Activated B cell treated with CpG ODN at 0.5 μM for 24 hours (primary cell): Measurements from ENCODE around the gene SUN2. TPM values are rescaled to one million over a fixed set of nuclear protein-coding genes. Genes with fewer than 3 reads are reported as not detected.

Experiments
- ATAC-seq: fragments of 200-7000 bp; cut with Tn5 transposase; one replicate; pipeline ENCODE4 v1.10.0; 2021; ENCODE audit warnings: low read depth, mild to moderate bottlenecking, moderate library complexity
- CTCF ChIA-PET: fragments of 350-600 bp; sonication (Branson Sonifier 250); formaldehyde crosslinking; loops from one replicate; lab custom pipeline; 2021; ENCODE audit warnings: antibody characterized with exemption; lab: Charles Lee
- POLR2A ChIA-PET: fragments of 350-600 bp; sonication (Branson Sonifier 250); formaldehyde crosslinking; loops from one replicate; lab custom pipeline; 2021; ENCODE audit warnings: antibody characterized with exemption; lab: Charles Lee
- DNase-seq: peaks from one replicate; pipeline ENCODE4 v3.0.0; 2022
- H3K27ac Mint-ChIP-seq: one replicate; pipeline ENCODE4 v1.8.0; 2020; ENCODE audit warnings: mixed read lengths
- H3K27me3 Mint-ChIP-seq: one replicate; pipeline ENCODE4 v1.8.0; 2021; ENCODE audit warnings: mixed read lengths
- H3K36me3 Mint-ChIP-seq: one replicate; pipeline ENCODE4 v1.8.0; 2021; ENCODE audit warnings: low read depth, mixed read lengths
- H3K4me1 Mint-ChIP-seq: one replicate; pipeline ENCODE4 v1.8.0; 2021; ENCODE audit warnings: mixed read lengths
- H3K4me3 Mint-ChIP-seq: one replicate; pipeline ENCODE4 v1.8.0; 2020; ENCODE audit warnings: mild to moderate bottlenecking, mixed read lengths
- H3K9me3 Mint-ChIP-seq: one replicate; pipeline ENCODE4 v1.8.0; 2020; ENCODE audit warnings: mixed read lengths
- intact Hi-C: fragments of 100-400 bp; cut with micrococcal nuclease; formaldehyde crosslinking; loops from one replicate; pipeline ENCODE4 v1.15.1; 2024
- total RNA-seq: library from RNA; stranded (reverse); gene quantifications from 2 replicates; pipeline ENCODE4 v1.2.3, GENCODE V29; 2022
- TF ChIP-seq, protein P1 (sequence below): fragments of 200-600 bp; IDR thresholded peaks from one replicate; pipeline ENCODE4 v1.8.0; 2022; ENCODE audit warnings: antibody characterized with exemption, mild to moderate bottlenecking

The SUN2 gene
- total RNA-seq, 1 donor from 2014 or later: 146 TPM

DNA sequence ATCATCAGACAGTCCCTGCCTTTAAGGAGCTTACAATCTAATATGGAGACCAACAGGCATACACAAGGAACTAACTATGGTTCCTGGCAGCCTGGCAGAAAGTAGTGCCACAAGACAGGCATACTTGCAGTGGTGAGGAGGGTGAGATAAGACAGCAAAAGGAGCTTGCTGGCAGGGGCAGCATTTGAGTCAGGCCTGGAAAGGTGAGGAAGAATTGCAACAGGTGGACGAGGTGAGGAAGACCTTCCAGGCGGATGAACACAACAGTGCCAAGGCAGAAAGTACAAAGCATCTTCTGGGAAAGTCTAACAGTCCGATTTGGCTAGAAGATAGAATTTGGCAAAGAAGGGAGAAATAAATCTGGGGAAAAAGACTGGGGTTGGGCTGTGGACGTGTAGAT lies 33.8 kb upstream of the SUN2 start:
- CTCF ChIA-PET: no interaction called here
- TF ChIP-seq, protein P1, sequence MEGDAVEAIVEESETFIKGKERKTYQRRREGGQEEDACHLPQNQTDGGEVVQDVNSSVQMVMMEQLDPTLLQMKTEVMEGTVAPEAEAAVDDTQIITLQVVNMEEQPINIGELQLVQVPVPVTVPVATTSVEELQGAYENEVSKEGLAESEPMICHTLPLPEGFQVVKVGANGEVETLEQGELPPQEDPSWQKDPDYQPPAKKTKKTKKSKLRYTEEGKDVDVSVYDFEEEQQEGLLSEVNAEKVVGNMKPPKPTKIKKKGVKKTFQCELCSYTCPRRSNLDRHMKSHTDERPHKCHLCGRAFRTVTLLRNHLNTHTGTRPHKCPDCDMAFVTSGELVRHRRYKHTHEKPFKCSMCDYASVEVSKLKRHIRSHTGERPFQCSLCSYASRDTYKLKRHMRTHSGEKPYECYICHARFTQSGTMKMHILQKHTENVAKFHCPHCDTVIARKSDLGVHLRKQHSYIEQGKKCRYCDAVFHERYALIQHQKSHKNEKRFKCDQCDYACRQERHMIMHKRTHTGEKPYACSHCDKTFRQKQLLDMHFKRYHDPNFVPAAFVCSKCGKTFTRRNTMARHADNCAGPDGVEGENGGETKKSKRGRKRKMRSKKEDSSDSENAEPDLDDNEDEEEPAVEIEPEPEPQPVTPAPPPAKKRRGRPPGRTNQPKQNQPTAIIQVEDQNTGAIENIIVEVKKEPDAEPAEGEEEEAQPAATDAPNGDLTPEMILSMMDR: no peak
- POLR2A ChIA-PET: no interaction called here
- Mint-ChIP-seq H3K27ac (no peak overlapping the region), H3K4me1 (peaks cover 14% of the 10 kb centered on the region), H3K36me3 (peaks cover 5% of the 10 kb centered on the region), H3K27me3 (no peaks in the 10 kb centered on the region), H3K4me3 (no peak overlapping the region), H3K9me3 (no peaks in the 10 kb centered on the region)
- ATAC-seq (no peak), DNase-seq (no peak)
- intact Hi-C loops: loop anchor here (5.0 to 10.0 kb wide), 3 partner anchors 53 to 365 kb away; partner anchors contain the start of genes CBX7, GTPBP1 and NPTXR

DNA sequence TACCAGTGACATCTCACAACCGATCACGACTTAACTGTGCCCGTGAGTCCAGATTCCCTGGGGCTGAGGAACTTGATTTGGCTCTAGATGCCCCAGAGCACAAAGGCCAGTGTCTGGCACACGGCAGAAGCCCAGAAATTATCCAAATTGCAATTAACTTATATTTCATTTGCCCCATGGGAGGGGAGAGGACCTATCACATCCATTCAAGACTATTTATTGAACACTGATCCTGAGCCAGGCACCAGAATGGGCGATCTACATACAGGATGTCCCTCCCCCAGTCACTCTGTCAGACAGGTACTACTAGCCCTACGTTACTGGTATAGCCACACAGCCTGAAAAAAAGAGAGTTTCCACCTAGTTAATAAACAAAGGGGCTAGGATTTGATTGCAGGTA lies 33.0 kb upstream of the SUN2 start:
- TF ChIP-seq, protein P1: no peak
- Mint-ChIP-seq H3K4me3 (no peak overlapping the region), H3K27me3 (no peaks in the 10 kb centered on the region), H3K36me3 (peaks cover 5% of the 10 kb centered on the region), H3K27ac (no peak overlapping the region), H3K9me3 (no peaks in the 10 kb centered on the region), H3K4me1 (peaks cover 8% of the 10 kb centered on the region)
- ChIA-PET POLR2A (no interaction called here), CTCF (no interaction called here)
- DNase-seq (no peak), ATAC-seq (no peak)
- intact Hi-C loops: no loop called here

DNA sequence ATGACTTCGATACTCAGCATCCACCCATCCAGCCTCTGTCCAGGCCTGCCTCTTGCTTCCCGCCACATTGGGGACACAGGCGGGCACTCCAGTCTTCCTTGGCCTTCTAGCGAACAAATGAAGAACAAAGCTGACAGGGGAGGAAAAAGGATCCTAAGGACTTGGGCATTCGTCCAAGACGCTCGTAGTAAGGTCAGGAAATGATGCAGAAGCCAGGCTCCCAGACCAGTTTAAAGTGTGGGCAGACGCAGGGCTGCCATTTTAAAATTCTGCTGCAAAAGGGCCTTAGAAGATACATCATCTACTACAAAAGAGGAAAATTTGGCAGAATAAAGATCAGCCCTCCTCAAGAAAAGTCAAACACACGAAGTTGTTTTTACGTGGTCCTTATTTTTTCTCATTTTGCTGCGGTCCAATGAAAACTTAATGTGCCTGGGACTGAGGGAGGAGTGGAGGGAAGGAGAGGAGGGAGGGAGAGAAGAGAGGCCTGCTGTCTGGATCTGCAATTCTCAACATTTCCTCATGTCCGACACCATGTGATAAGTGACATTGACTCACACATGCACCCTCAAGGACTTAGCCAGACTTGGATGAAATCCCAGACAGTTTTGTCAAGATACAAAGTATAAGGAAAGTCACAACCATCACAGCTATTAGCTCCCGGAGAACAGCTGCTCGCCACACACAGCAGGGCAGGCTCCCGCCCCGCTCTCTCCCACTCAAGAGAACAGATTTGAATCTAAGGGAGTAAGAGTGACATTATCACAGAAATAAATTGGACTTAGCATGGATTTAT lies 32.4 kb upstream of the SUN2 start:
- Mint-ChIP-seq H3K9me3 (no peaks in the 10 kb centered on the region), H3K4me1 (peaks cover 5% of the 10 kb centered on the region), H3K4me3 (no peak overlapping the region), H3K27ac (no peak overlapping the region), H3K36me3 (peaks cover 2% of the 10 kb centered on the region), H3K27me3 (no peaks in the 10 kb centered on the region)
- ChIA-PET CTCF (no interaction called here), POLR2A (no interaction called here)
- TF ChIP-seq, protein P1: no peak
- ATAC-seq (no peak), DNase-seq (no peak)
- intact Hi-C loops: no loop called here

DNA sequence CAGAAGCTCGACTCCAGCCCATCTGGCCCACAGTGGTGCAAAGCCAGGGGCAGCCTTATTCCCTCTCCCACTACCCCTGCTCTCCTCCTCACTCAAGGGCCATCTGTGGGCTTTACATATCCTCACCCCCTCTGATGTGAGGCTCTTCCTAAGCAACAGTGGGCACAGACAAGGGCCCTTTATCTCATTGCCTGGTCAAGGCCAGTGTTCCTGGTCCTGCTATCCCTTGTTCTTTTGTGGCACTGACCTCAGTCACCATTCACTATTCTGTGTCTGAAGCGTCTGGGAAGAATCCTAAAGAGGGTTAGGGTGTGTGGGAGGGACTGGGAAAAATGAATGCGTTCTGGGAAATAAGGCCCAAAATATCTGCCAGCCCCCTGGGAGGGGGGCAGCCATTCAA lies 30.8 kb upstream of the SUN2 start:
- CTCF ChIA-PET: no interaction called here

DNA sequence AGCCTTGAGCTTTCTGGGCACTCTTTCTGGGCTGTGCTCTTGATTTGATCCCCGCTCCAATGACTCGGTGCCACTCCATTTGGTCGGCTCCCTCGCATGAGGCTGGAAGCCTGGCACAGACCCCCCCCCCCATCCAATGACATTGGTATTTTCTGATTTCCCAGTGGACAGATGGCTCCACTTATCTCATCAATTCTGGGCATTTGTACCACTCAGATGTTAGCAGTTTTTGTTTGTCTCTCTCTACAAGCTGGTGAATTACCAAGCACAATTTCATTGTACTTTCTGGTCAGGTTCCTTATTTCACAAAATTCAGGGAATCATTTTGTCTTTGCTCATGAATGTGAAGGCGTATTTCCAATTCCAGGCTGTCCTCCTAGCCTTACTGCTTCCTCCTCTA lies 29.1 kb upstream of the SUN2 start:
- TF ChIP-seq, protein P1: no peak
- intact Hi-C loops: no loop called here
- no peak overlapping the region for H3K4me3 Mint-ChIP-seq
- H3K27ac Mint-ChIP-seq: no peak overlapping the region
- H3K4me1 Mint-ChIP-seq: no peaks in the 10 kb centered on the region
- POLR2A ChIA-PET: interaction anchor here (0.5 to 0.7 kb wide), 3 partner anchors 33 to 384 kb away, joined by 3 to 11 read pairs (median 9); no protein-coding TSS in a partner anchor
- H3K27me3 Mint-ChIP-seq: no peaks in the 10 kb centered on the region
- peaks cover 15% of the 10 kb centered on the region for H3K36me3 Mint-ChIP-seq
- ATAC-seq: no peak
- H3K9me3 Mint-ChIP-seq: no peaks in the 10 kb centered on the region
- no peak for DNase-seq
- CTCF ChIA-PET: interaction anchor here (1.0 kb wide), 1 partner anchor 16 kb away, joined by 3 read pairs; no protein-coding TSS in a partner anchor

More for the DNA sequence above, 30.8 kb upstream of the SUN2 start:
- Mint-ChIP-seq H3K27ac (no peak overlapping the region), H3K36me3 (peaks cover 6% of the 10 kb centered on the region), H3K4me3 (no peak overlapping the region), H3K4me1 (no peaks in the 10 kb centered on the region), H3K9me3 (no peaks in the 10 kb centered on the region), H3K27me3 (no peaks in the 10 kb centered on the region)
- DNase-seq (no peak), ATAC-seq (no peak)
- TF ChIP-seq, protein P1: no peak
- intact Hi-C loops: no loop called here
- POLR2A ChIA-PET: no interaction called here
